Left cardiac atrium (tissue), 4 donors: Measurements from ENCODE around the gene SETD2. TPM values are rescaled to one million over a fixed set of nuclear protein-coding genes. Genes with fewer than 3 reads are reported as not detected.
"Not testable (repeated sequence)": the region's sequence is repeated elsewhere in the genome, so short reads cannot be mapped to it uniquely, and the experiment has no call there.

Experiments used
- ATAC-seq, 2 donors: fragments of 200-7000 bp; cut with Tn5 transposase; one replicate each; pipeline ENCODE4 v1.9.1; 2020; ENCODE audit warnings: mild to moderate bottlenecking in 2 of 2, moderate library complexity in 2 of 2
- DNase-seq: peaks from one replicate; pipeline ENCODE4 v3.0.0-alpha.2; 2020
- intact Hi-C, 2 donors: fragments of 100-400 bp; cut with DNase I; formaldehyde crosslinking; loops; one replicate each; pipeline versions ENCODE4 v1.14.1 to v1.15.1; 2022 to 2023
- total RNA-seq, 2 donors: library from RNA; stranded (reverse); fragmentation: NEBNext Ultra II Directional; extraction: Animal tissue kit (Norgen Biotek cat#: 25700); gene quantifications; one replicate each; pipeline ENCODE4 v1.2.1, GENCODE V29; 2021
- donor health status: DM: no; HTN: yes; CAD: no.
- donor health status: DM: no; HTN: yes; CAD: no; lungs with severe emphysema.
- donor health status: DM: yes; HTN: yes; CAD: no.
- donor health status: Dilated cardiomyopathy.

SETD2 gene
- total RNA-seq, 2 donors from 2014 or later, result 24.8 to 31.3 TPM

DNA sequence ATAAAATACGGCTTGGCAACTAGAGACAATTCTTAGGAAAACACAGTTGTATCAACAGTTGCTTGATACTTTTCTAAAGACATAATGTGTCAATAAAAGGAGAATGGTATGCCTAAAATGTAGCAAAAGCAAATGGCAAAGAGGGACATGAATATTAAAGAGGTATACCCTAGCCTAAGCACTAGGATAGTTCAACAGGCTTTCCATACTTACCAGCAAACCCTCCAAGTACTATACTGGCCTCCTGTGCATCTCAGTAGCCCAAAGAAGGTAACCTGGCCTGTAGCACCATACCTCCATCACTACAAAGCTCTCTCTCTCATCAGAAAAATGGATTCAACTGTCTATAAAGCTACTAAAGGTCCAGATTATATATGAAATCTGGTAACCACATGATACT is 7.5 kb downstream of the SETD2 start:
- no peak for ATAC-seq
- no peak for DNase-seq
- intact Hi-C loops, result no loop called here

GRCh38 chr3:47152578-47152977 is 11.3 kb downstream of the SETD2 start:
- ATAC-seq (no peak), DNase-seq (no peak)
- intact Hi-C loops, result no loop called here

GRCh38 chr3:47151836-47152235 is 12.1 kb downstream of the SETD2 start:
- DNase-seq (no peak), ATAC-seq (no peak)
- intact Hi-C loops, result no loop called here

DNA sequence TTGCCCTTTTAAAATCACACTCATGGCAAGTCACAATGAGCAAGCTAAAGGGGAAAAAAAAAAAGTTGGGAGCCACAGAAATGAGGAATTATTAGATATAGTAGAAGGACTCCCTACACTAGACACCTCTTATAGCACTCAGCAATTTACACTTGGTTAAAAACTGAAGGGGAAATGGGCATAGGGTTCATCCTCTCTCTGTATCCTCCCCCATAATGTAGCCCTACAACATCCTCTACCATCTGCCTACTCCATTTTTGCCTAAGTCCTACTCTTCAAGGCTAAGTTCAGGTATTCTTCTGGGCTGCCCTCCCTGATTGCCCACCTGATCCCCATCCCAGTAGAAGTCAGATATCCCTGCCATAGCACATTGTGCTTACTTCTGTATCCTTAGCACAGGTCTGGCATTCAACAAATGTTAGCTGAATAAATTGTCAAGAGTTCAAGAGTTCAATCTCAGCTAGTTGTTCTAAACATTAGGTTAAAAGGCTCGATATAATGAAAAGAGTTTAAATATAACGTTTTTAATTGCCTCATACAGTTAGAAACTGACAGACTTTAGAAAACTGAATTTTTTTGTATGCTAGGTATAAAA is 14.5 kb downstream of the SETD2 start:
- DNase-seq (no peak), ATAC-seq (no peak)
- intact Hi-C loops, result no loop called here

DNA sequence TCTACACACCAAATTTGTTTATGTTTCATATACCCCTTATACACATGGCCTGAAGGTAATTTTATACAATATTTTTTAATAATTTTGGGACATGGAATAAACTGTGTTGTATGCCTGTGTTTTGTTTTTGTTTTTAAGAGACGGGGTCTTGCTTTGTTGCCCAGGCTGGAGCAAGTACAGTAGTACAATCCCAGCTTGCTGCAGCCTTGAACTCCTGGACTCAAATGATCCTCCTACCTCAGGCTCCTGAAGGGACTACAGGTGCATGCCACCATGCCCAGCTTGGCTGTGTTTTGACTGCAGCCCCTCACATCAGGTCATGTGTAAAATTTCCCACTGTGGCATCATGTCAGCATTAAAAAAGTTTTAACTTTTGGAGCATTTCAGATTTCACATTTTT is 18.6 kb downstream of the SETD2 start:
- ATAC-seq, result no peak
- no peak for DNase-seq
- intact Hi-C loops, result no loop called here

DNA sequence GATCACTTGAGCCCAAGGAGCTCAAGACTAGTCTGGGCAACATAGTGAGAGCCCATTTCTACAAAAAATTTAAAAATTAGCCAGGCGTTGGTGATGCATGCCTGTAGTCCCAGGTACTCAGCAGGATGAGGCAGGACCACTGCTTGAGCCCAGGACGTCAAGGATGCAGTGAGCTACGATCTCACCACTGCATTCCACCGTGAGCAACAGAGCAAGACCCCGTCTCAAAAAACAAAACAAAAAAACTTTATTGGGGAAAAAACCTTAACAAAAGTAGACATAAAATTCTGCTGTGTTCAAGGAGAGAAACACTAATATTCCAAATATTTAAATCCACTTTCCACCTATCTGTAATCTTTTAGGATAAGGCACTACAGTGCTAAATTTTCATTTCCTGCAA is 20.8 kb downstream of the SETD2 start:
- DNase-seq (no peak), ATAC-seq (no peak)
- intact Hi-C loops, result no loop called here

- intact Hi-C loops, ATAC-seq, DNase-seq: not testable (repeated sequence)
Measured at GRCh38 chr3:47142536-47142935, 21.4 kb downstream of the SETD2 start.

- DNase-seq, result not testable (repeated sequence)
Measured at GRCh38 chr3:47140973-47141461, 22.9 kb downstream of the SETD2 start.

DNA sequence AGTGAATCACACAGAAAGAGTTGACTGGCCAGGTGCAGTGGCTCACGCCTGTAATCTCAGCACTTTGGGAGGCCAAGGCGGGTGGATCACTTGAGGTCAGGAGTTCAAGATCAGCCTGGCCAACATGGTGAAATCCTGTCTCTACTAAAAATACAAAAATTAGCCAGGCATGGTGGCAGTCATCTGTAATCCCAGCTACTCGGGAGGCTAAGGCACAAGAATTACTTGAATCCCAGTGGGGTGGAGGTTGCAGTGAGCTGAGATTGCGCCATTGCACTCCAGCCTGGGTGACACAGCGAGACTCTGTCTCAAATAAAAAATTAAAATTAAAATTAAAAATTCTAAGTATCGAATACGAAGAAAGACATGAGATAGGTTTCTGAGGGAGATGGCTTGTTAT is 23.4 kb downstream of the SETD2 start:
- intact Hi-C loops, DNase-seq, ATAC-seq: not testable (repeated sequence)

More at GRCh38 chr3:47140973-47141461, 22.9 kb downstream of the SETD2 start:
- ATAC-seq, intact Hi-C loops: not testable (repeated sequence)

GRCh38 chr3:47134311-47134710 is 29.6 kb downstream of the SETD2 start:
- DNase-seq, result no peak
- no peak for ATAC-seq
- intact Hi-C loops, result no loop called here

DNA sequence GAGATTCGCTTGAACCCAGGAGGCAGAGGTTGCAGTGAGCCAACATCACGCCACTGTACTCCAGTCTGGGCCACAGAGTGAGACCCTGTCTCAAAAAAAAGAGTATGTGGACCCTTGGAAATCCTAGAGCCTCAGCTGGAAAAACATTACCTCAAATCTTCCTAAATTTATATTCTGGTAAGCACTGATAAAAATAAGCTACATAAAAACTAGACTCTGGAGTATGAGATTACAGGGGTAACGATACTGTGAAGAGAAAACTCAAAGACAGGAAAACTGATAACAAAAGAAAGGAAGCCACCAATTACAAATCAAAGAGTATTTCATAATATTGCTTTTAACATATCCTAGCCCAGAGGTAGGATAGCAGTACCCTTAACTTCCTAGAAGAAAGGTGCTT is 30.3 kb downstream of the SETD2 start:
- intact Hi-C loops, result no loop called here

GRCh38 chr3:47130557-47130956 is 33.4 kb downstream of the SETD2 start:
- no peak for DNase-seq
- ATAC-seq, result no peak
- intact Hi-C loops, result no loop called here

More for the DNA sequence above, 30.3 kb downstream of the SETD2 start:
- DNase-seq (no peak), ATAC-seq (no peak)

GRCh38 chr3:47128137-47128536 is 35.8 kb downstream of the SETD2 start:
- intact Hi-C loops, result no loop called here
- no peak for DNase-seq
- no peak for ATAC-seq

GRCh38 chr3:47123857-47124256 is 40.1 kb downstream of the SETD2 start:
- no peak for ATAC-seq
- intact Hi-C loops, result no loop called here
- DNase-seq, result no peak

- intact Hi-C loops, result no loop called here
- DNase-seq, result no peak
- ATAC-seq, result no peak
Measured at GRCh38 chr3:47121409-47121808, 42.5 kb downstream of the SETD2 start.

- ATAC-seq (no peak), DNase-seq (no peak)
- intact Hi-C loops, result no loop called here
Measured at GRCh38 chr3:47120138-47120537, 43.8 kb downstream of the SETD2 start.

DNA sequence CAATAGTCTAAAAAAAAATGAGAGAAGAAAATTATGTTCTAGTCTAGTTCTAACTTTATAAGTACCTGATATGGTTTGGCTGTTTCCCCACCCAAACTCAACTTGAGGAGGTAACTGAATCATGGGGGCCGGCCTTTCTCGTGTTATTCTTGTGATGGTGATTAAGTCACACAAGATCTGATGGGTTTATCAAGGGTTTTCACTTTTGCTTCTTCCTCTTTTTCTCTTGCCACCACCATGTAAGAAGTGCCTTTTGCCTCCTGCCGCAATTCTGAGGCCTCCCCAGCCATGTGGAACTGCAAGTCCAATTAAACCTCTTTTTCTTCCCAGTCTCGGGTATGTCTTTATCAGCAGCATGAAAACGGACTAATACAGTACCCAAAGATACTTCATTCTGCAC is 44.5 kb downstream of the SETD2 start:
- DNase-seq, intact Hi-C loops, ATAC-seq: not testable (repeated sequence)

GRCh38 chr3:47117807-47118364 is 46.0 kb downstream of the SETD2 start:
- ATAC-seq, result no peak
- intact Hi-C loops, result no loop called here
- DNase-seq, result no peak

- intact Hi-C loops, result not testable (repeated sequence)
Measured at GRCh38 chr3:47115524-47115923, 48.4 kb downstream of the SETD2 start.

DNA sequence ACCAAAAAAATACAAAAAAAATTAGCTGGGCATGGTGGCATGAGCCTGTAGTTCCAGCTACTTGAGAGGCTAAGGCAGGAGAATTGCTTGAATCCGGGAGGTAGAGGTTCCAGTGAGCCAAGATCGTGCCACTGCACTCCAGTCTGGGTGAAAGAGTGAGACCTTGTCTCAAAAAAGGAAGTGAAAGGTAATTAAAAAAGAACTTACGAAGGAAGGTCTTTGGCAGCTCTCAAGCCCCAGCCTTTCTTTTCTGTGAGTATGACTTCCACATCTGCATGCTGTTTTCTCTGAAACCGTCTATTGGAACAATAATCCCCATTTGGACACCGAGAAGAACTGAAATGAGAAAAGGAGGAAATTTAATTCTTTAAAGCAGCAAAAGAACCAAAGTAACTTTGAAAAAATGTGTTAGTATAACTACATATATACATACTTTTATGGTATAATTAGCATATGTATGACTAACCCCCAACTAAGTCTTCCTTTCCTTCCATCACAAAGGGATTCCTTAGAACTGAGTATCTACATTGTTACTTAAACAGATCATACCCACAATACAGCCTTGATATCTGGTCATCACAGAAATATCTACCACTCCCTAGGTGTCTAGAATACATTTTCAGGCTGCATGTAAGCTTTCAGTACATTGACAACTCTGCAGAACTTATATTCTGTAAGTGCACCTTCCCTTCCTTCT is 50.1 kb downstream of the SETD2 start:
- intact Hi-C loops, result no loop called here
- DNase-seq (no peak), ATAC-seq (no peak)

More at GRCh38 chr3:47115524-47115923, 48.4 kb downstream of the SETD2 start:
- not testable (repeated sequence) for ATAC-seq, DNase-seq
